Limb (tissue), 2 donors: ENCODE measurements around the gene HADHA.
"Not testable (repeated sequence)": the region's sequence is repeated elsewhere in the genome, so short reads cannot be mapped to it uniquely, and the experiment has no call there.

ENCODE experiments used
- DNase-seq, 2 donors: peaks; one replicate each; pipeline ENCODE4 v3.0.0-alpha.2; 2016; ENCODE audit errors: extremely low spot score in 2 of 2

HADHA gene

DNA sequence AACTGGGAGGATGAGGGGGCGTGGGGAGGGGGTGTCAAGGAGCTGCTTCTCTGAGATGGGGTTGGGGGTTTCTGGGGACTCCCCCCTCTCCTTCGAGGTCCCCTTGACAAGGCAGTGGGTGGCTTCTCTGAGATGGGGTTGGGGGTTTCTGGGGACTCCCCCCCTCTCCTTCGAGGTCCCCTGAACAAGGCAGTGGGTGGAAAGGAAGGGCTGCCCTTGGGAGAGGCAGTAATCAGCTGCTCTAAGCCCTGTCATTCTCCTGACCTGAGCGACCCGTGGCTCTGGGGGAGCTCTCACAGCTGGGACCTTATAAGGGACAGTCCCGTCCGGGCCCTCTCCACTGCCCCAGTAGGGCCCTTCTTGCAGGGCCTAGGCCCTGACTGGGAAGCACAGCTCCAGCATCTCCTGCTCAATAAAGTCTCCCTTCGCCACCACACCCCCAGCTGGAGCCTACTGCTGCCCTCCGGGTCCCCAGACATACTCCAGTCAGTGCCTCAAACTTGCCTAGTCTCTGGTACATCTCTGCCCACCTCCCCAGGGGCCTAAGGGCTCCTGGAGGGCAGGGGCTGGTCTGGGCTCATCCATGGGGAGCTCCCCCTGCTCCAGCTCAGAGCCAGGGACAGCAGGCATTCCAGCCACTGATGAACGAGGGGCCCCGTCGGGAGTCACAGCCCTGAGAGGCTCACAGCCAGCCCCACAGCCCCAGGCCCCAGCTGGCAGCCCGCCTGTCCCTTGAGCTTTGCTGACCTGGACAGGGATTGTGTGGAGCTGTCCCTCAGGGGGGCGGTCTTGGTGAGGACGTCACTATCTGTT, 68.8 kb downstream of the HADHA start:
- no peak for DNase-seq

DNA sequence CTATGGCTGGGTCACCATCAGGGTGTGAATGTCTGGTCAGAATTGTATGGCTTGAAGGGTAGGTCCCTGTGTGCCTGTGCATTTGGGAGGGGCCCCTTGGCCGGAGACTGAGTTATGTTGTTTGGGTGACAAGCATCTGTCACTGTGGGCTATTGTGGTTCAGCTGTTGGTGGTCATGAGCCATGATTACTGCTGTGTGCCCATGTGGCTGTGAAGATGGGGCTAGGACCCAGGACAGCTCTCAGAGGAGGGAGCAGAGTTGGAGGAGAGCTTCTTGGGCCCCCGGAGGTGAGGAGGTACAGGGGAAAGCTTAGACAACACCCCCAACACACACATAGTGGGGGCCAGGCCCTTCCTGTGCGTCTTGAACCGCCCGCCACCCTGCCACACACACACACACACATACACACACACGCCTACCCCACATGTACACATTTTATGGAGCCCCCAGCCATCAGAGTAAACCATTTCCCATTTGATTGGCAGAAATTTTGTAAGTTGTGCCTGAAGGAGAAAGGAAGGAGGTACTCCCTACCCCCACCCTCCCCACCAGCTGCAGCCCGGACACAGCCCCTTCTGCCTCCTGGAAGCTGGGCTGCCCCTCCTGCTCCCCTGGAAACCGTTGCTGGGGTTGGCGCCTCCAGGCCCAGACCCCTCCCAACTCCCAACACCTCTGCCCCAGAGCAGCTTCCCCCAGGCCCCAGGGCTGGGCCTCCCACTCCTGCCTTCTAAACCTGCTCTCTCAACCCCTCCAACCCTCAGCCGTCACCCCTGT, 69.6 kb downstream of the HADHA start:
- DNase-seq, result no peak

DNA sequence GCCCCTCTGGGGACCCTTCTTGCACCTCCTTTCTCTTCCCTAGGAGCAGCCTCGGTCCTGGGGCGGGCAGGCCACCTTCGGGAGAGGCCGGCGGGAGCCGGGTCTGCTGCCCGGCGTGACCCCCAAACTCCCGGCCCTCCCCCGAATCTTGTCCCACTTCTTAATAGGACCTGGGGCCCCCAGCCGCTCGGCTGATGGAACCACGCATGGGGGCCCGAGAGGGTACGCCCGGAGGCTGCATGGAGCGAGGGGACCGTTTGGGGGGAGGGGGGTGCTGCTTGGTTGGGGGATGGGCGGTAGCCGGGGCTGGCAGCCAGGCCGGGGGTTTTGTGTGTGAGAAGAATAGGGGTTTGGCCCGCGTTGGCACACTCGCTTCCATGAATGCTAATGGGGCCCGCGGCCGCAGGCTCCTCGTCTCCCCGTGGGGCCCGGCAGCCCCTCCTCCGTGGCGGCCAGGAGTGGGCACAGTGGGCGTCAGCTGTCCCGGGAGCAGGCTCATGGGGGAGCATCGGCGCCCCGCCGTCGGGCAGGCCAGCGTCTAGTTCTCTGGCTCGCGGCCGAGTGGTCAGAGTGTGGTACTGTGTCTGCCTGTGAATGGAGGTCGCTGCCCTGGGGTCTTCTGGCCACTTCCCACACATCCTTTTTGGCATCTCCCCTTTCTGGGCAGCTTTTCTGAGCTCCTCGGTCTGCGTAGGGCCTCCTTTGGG, 70.5 kb downstream of the HADHA start:
- DNase-seq, result peak in 1 of 2 donors; percentile 70

DNA sequence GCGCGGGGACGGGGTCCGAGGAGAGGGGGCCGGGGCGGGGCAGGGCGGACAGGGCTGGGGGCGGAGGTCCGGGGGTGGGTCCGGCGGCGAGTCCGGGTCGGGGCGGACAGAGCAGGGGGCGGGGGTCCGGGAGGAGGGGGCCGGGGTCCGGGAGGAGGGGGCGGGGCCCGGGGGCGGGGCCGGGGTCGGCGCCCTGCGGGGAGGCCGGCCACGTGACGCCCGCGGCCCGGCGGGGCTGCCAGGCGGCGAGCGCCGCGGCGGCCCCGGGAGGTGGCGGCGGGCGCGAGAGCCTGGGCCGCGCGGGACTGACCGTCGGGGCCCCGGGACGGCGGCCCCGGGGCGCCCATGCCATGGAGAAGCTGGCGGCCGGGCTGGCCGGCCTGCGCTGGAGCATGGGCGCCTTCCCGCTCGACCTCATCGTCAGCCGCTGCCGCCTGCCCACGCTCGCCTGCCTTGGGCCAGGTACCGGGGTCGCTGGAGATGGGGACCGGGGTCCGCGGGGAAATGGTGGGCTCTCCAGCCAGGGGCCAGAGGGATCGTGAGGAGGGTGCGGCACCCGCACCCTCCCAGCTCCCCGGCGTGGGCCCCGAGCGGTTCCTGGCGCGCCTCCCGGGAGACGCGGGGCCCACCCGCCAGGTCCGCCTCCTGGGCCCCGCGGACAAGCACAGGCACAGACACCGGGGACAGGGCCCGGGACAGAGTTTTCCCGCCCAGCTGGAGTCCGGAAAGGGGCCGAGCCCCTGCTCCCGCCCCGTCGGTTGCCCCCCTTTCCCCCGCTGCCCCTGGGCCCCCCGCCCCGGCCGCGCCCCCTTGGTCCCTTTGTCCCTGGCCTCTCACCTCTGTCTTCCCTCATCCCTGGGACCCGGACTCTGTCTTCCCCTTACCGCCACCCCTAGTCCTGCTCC, 71.3 kb downstream of the HADHA start, which contains the start of gene GAREM2:
Gene GAREM2, plus strand, starts transcription at position 218 of the 905 bp plus-strand sequence. Its CDS starts 133 bp downstream, at position 351.
- peak in 1 of 2 donors; percentile 60 for DNase-seq

DNA sequence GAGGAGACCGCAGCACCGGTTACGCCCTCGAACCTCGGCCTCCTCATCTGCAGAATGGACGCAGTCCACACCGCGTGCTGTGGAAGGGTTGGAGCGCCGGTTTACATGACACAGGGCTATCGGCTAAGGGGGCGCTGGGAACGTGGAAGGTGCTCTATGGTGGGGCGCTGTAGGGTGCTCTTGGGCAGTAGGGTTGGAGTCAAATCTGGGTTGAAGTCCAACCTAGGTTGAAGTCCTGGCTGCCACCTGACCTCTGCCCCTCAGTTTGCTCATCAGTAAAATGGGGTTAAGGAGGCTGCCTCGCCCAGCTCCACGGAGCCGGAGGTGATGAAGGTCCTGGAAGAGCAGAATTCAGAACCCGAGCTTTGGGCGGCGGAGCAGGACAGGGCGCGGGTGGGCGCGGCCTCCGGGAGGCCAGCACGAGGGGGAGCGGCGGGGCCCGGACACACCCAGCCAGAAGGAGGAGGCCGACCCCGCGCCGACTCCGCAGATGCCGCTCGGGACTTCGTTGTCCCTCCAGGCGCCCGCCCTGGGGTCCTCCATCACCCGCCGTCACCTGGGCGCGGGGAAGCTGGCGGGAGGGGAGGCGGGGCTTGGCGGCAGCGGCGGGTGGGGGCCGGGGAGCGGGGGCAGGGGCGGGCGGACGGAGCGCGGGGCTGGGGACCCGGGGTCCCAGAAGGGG, 72.1 kb downstream of the HADHA start:
- peak in 1 of 2 donors; percentile 74 for DNase-seq

DNA sequence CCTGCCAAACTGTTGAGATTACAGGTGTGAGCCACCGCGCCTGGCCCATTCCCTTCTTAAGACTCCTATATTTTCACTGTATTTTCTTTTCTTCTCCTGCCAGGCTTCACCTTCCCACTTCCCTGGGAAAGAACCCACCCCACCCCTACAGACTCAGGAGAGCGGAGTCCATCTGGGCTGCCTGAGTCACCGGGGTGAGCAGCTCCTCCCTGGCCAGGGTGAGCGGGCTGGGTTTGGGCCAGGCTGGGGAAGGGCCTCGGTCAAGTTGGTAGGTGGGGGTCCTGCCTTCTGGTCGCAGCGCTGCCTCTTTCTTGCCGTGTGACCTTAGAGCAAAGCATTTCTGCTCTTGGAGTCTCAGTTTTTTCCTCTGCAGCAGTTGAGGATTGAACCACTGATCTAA, 73.6 kb downstream of the HADHA start:
- DNase-seq, result peak in 1 of 2 donors; percentile 21

DNA sequence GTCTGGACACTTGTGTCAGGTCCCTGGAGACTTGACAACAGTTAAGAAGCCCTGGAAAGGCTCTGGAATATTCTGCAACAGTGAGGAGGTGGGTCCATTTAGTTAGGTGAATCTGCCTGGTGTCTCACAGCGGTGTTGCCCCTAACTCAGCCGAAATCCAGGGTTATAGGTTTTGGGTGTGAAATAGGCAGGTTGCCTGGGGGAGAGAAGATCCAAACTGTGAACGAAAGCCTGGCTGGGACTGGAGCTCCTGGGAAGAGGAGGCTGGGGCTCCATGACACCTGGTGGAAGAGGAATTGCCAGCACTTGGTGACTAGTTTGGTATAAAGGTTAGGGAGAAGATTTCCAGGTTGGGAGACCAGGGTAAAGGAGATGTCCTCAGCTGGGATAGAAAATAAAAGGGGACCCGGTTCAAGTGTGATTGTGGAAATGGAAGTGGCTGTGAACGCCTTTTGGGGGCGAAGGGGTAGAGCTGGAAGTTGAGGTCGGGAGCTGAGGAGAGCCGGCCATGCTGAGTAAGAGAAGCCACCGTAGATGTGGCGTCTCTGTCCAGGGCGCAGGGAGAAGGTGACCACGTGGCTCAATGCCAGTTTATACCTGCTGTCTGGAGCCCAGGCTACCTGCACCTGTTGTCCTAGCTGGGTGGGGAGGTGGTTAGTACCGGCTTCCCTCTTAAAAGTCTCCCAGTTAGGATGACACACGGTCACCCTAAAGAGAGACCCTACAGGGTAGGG, 74.6 kb downstream of the HADHA start:
- DNase-seq, result peak in 1 of 2 donors; percentile 20

DNA sequence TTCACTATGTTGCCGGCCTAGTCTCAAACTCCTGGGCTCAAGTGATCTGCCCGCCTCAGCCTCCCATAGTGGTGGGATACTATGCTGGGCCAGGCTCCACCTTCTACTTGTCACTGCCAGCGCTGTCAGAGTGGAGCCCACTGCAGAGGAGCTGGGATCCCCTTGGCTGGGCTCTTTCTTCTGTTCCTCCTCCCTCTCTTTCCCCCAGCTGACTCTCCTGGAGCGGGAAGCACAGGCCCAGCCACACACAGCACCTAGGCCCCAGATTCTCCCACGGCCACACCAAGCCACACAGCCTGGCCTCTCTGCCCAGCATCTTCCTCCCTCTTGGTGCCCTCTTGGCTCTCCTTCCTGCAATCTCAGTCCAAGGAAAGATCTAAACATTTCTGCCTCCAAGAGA, 75.2 kb downstream of the HADHA start:
- no peak for DNase-seq

DNA sequence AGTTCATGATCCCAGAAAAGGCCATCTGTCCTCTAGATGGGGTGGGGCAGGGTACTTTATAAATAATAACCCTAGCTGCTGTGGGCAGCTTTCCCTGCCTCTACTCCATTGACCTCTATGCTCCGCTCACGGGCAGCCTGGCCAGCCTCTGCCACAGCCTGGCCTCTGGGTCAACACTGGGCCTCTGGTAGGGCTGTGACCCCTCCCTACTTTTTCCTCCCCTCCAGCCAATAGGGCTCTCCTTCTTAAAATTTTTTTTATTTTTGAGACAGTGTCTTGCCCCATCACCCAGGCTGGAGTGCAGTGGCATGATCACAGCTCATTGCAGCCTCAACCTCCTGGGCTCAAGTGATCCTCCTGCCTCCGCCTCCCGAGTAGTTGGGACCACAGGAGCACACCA, 75.6 kb downstream of the HADHA start:
- DNase-seq, result no peak

DNA sequence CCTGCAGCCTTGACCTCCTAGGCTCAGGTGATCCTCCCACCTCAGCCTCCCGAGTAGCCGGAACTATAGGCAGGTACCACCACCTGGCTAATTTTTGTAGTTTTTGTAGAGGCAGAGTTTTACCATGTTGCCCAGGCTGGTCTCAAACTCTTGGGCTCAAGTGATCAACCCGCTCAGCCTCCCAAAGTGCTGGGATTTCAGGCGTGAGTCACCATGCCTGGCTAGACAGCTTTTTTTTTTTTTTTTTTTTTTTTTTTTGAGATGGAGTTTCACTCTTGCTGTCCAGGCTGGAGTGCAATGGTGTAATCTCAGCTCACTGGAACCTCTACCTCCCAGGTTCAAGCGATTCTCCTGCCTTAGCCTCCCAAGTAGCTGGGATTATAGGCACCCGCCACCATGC, 77.9 kb downstream of the HADHA start:
- DNase-seq, result not testable (repeated sequence)

DNA sequence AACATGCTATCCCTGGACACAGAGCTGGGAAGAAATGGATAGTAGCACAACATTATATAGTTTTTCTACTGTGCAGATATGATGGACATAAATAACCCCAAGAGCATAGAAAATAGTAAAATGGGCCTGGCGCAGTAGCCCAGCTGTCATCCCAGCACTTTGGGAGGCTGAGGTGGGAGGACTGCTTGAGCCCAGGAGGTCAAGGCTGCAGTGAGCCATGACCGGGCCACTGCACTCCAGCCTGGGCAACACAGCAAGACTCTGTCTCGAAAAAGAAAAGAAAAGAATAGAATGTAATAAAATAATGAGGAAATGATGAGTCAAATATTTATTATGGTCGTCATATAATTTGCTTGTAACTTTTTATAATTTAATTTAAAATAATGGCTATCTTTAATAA, 79.0 kb downstream of the HADHA start:
- DNase-seq, result no peak

DNA sequence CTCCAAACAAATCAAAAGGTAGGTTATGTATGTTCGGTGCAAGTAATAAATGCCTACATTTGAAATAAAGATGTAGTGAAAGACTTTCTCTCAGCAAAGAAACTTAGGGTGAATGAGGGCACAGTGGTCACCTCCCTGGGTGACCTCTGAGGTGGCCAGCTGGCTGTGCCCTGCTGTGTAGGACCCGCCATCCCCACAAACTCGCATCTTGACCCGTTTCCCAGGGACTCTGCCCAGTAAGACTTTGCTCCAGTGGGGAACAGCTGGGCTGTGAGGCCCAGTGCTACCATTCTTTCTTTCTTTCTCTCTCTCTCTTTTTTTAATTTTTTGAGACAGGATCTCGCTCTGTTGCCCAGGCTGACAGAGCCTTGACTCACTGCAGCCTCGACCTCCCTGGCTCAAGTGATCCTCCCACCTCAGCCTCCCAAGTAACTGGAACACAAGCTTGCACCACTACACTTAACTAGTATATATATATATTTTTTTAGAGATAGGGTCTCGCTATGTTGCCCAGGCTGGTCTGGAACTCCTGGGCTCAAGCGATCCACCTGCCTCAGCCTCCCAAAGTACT, 79.7 kb downstream of the HADHA start:
- no peak for DNase-seq

DNA sequence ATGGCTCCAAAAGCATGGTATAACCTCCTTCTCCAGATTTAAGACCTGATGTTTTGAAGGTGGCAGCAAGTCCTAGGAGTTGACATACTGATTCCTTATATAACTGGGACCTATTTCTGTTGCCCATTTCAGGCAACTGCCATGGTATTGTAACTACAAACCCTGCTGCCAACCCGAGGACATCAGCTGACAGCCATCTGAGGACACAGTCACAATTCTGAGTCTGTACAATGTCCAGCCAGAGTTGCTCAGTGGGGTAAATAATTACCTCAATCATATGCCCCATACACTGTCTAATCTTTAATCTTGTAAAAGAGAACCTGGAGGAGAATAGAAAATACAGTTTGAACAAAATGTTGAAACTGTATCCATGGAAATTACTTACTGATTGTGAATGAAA, 80.2 kb downstream of the HADHA start:
- DNase-seq, result no peak

DNA sequence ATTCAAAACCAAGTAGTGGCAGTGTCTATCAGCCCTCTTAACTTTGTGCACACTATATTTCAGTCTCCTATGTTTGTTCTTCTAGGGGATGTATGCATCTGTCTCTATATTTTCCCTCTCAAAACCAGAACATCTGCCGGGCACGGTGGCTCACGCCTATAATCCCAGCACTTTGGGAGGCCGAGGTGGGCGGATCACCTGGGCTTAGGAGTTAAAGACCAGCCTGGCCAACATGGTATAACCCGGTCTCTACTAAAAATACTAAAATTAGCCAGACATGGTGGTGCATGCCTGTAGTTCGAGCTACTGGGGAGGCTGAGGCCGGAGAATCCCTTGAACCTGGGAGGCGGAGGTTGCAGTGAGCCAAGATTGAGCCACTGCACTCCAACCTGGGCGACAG, 81.5 kb downstream of the HADHA start:
- DNase-seq, result no peak

DNA sequence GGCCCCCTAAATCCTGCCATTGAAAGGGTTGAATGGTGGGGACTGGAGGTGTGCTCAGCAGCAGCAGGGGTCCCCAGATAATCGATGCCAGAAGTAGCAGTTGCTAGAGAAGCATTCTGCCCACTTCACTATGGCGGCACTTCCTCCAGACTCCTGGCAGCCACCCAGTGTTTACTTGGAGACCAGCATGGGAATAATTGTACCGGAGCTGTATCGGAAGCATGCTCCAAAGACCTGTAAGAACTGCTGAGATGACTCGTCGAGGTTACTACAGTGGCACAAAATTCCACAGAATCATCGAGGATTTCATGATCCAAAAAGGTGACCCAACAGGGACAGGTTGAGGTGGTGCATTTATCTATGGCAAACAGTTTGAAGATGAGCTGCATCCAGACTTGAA, 82.5 kb downstream of the HADHA start:
- no peak for DNase-seq

DNA sequence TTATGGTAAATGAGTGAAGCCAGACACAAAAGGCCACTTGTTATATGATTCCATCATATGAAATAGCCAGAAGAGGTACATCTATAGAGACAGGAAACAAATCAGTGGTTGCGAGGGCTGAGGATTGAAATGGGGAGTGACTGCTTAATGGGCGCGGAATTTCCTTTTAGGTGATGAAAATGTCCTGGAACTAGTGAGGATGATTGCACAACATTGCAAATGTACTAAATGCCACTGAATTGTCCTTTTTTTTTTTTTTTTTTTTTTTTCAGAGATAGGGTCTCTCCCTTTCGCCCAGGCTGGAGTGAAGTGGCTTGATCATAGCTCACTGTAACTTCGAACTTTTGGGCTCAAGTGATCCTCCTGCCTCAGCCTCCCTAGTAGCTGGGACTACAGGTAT, 86.9 kb downstream of the HADHA start:
- no peak for DNase-seq

DNA sequence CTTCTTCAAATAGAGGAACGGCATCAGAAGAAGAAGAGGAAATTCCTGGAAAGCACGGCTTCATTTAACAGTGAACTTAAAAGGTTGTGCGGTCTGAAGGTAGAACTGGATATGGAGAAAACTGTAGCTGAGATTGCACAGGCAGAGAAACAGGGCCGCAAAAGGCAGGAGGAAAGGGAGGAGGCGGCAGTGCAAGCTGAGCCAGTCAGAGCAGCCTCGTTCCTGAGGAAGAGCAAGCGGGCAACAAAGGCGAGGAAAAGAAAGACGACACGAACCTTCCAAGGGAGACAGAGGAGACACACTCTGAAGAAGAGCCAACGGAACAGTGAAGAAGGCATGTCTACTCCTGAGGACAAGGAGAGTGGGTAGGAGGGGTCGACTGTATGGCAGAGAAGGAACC, 94.2 kb downstream of the HADHA start:
- DNase-seq, result no peak

DNA sequence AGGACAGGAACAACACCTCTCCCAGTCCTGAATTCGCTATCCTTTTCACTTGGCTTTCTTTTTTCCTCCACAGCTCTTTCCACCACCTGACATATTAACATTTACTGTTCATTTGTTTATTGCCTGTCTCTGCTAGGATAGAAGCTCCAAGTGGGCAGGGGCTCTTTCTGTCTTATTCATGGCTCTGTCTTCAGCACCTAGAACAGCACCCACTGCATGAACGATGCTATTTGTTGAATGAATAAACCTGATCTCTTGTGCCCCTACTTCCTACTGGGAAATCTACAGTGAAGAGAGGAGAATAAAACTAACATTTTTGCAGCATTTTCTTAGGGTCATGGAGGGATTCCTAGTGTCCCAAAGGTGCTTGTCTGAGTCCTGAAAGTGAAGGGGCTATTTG, 95.9 kb downstream of the HADHA start:
- no peak for DNase-seq

DNA sequence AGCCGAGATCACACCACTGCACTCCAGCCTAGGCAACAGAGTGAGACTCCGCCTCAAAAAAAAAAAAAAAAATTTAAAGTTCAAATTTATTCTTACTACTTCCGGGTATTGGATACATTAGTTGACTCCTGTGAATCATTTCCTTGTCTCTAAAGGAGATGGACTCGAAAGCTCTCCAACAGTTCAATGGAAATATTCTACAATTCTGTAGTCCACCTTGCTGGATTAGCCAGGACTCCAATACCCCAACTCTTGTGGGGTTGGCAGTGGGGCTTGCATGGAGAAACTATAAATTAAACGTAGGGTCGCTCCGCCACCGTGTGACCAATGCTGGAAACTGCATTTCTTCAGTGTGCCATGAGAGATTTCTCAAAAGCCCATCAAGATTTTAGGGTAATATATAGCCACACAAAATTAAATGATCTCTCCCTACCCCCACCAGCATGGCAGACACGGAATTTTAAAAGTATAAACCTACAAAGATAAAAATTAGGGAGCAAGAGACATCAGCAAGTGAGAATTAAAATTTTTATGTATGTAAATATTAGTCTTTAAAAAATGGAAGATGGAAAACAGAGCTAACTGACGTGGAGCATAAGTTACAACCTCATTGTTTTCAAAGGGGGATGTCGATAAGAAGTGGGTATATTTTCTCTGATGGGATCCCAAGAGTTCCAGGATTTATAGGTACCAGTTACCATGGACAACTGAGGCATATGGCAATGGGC, 99.3 kb downstream of the HADHA start:
- DNase-seq, result peak; percentile 38 to 75
